Measurements from ENCODE around the gene CLNK. TPM values are rescaled to one million over a fixed set of nuclear protein-coding genes. Genes with fewer than 3 reads are reported as not detected.

CLNK gene
- total and polyA plus RNA-seq, 4 donors, result 0.04 to 0.57 (median 0.14) TPM; not detected in 1

- 54 to 55% methylated on average over 11 of the region's 11 CpGs for WGBS, 2 donors
- Histone ChIP-seq H3K9me3 (ENCODE audit: control insufficient read depth in 4 of 4, insufficient read depth in 3 of 4, low read length in 3 of 4) (peaks cover 0 to 12% (median 1%) of the 10 kb centered on the region in 4 donors), H3K9ac (ENCODE audit: insufficient read depth in 1 of 2, low read length in 2 of 2) (peak overlapping the region; percentile 46 to 53), H3K4me1 (ENCODE audit: control insufficient read depth in 5 of 5, insufficient read depth in 5 of 5, low read length in 5 of 5) (peaks cover 0 to 9% (median 0%) of the 10 kb centered on the region in 5 donors), H3K4me3 (peak overlapping the region; percentile 93), H3K27me3 (ENCODE audit: control insufficient read depth in 3 of 3, insufficient read depth in 3 of 3, low read length in 2 of 3) (no peaks in the 10 kb centered on the region), H3K27ac (ENCODE audit: low read depth in 1 of 2, low read length in 1 of 2) (peak overlapping the region; percentile 52 to 88), H3K36me3 (ENCODE audit: control insufficient read depth in 4 of 4, insufficient read depth in 4 of 4, low read length in 4 of 4) (peaks cover 6 to 39% (median 17%) of the 10 kb centered on the region in 4 donors)
- peak in 2 of 3 donors; percentile 24 to 32 for DNase-seq
- TF ChIP-seq CTCF (IDR thresholded peaks at IDR 0.05; ENCODE audit: control extremely low read depth, extremely low read depth), result no peak
- no peak for ATAC-seq (ENCODE audit: insufficient read depth, low FRiP score)
These were observed 228.3 kb downstream of the CLNK start for GRCh38 chr4:10456260-10456594.

DNA sequence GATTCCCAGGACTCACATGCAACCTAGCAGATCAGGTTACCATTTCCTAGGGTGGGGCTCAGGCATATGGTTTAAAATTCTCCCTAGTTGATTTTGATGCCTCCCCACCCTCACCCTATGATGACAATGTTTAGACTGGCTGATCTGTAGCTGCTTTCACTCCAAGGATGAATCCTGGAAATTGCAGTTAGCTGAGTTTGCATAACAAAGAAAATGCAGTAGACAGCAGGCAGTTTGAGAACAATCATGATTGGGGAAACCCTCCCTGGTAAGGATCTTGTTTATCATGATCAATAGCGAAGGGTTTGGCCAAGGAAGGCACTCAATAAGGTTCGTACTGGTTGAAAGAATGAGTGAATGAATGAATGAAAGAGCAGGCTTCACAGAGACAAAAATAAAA lies 229.4 kb downstream of the CLNK start:
- Histone ChIP-seq H3K4me3 (no peak overlapping the region), H3K9me3 (ENCODE audit: control insufficient read depth in 4 of 4, insufficient read depth in 3 of 4, low read length in 3 of 4) (peaks cover 0 to 13% (median 5%) of the 10 kb centered on the region in 4 donors), H3K9ac (ENCODE audit: insufficient read depth in 1 of 2, low read length in 2 of 2) (no peak overlapping the region), H3K27ac (ENCODE audit: low read depth in 1 of 2, low read length in 1 of 2) (no peak overlapping the region), H3K27me3 (ENCODE audit: control insufficient read depth in 3 of 3, insufficient read depth in 3 of 3, low read length in 2 of 3) (no peaks in the 10 kb centered on the region), H3K36me3 (ENCODE audit: control insufficient read depth in 4 of 4, insufficient read depth in 4 of 4, low read length in 4 of 4) (peaks cover 9 to 44% (median 24%) of the 10 kb centered on the region in 4 donors), H3K4me1 (ENCODE audit: control insufficient read depth in 5 of 5, insufficient read depth in 5 of 5, low read length in 5 of 5) (peaks cover 0 to 7% (median 0%) of the 10 kb centered on the region in 5 donors)
- 97 to 99% methylated on average over 2 of the region's 2 CpGs for WGBS, 2 donors
- DNase-seq (no peak), ATAC-seq (ENCODE audit: insufficient read depth, low FRiP score) (no peak)
- TF ChIP-seq CTCF (IDR thresholded peaks at IDR 0.05; ENCODE audit: control extremely low read depth, extremely low read depth), result no peak

- TF ChIP-seq CTCF (IDR thresholded peaks at IDR 0.05; ENCODE audit: control extremely low read depth, extremely low read depth), result no peak
- peaks cover 11 to 48% (median 25%) of the 10 kb centered on the region in 4 donors for H3K36me3 ChIP-seq (ENCODE audit: control insufficient read depth in 4 of 4, insufficient read depth in 4 of 4, low read length in 4 of 4)
- DNase-seq (no peak), ATAC-seq (ENCODE audit: insufficient read depth, low FRiP score) (no peak)
- H3K4me1 ChIP-seq (ENCODE audit: control insufficient read depth in 5 of 5, insufficient read depth in 5 of 5, low read length in 5 of 5), result peaks cover 0 to 7% (median 0%) of the 10 kb centered on the region in 5 donors
- H3K27ac ChIP-seq (ENCODE audit: low read depth in 1 of 2, low read length in 1 of 2), result no peak overlapping the region
- WGBS, 2 donors, result 83 to 84% methylated on average over 6 of the region's 6 CpGs
- no peak overlapping the region for H3K4me3 ChIP-seq
- H3K9ac ChIP-seq (ENCODE audit: insufficient read depth in 1 of 2, low read length in 2 of 2), result no peak overlapping the region
- peaks cover 0 to 13% (median 5%) of the 10 kb centered on the region in 4 donors for H3K9me3 ChIP-seq (ENCODE audit: control insufficient read depth in 4 of 4, insufficient read depth in 3 of 4, low read length in 3 of 4)
- no peaks in the 10 kb centered on the region for H3K27me3 ChIP-seq (ENCODE audit: control insufficient read depth in 3 of 3, insufficient read depth in 3 of 3, low read length in 2 of 3)
These were observed 229.8 kb downstream of the CLNK start for GRCh38 chr4:10454726-10455125.

- ATAC-seq (ENCODE audit: insufficient read depth, low FRiP score), result no peak
- Histone ChIP-seq H3K36me3 (ENCODE audit: control insufficient read depth in 4 of 4, insufficient read depth in 4 of 4, low read length in 4 of 4) (peaks cover 11 to 48% (median 25%) of the 10 kb centered on the region in 4 donors), H3K9ac (ENCODE audit: insufficient read depth in 1 of 2, low read length in 2 of 2) (no peak overlapping the region), H3K9me3 (ENCODE audit: control insufficient read depth in 4 of 4, insufficient read depth in 3 of 4, low read length in 3 of 4) (peaks cover 0 to 13% (median 7%) of the 10 kb centered on the region in 4 donors), H3K4me1 (ENCODE audit: control insufficient read depth in 5 of 5, insufficient read depth in 5 of 5, low read length in 5 of 5) (peaks cover 0 to 7% (median 0%) of the 10 kb centered on the region in 5 donors), H3K27me3 (ENCODE audit: control insufficient read depth in 3 of 3, insufficient read depth in 3 of 3, low read length in 2 of 3) (no peaks in the 10 kb centered on the region), H3K27ac (ENCODE audit: low read depth in 1 of 2, low read length in 1 of 2) (no peak overlapping the region), H3K4me3 (no peak overlapping the region)
- TF ChIP-seq CTCF (IDR thresholded peaks at IDR 0.05; ENCODE audit: control extremely low read depth, extremely low read depth), result no peak
- WGBS, 2 donors, result 97 to 100% methylated on average over 1 of the region's 1 CpG
- DNase-seq, result no peak
These were observed 230.4 kb downstream of the CLNK start for GRCh38 chr4:10454121-10454520.
